GM18507 (cell line): ENCODE data around the gene GNAQ.
"Not testable (repeated sequence)": the region's sequence is repeated elsewhere in the genome, so short reads cannot be mapped to it uniquely, and the experiment has no call there.

Experiments
- DNase-seq: peaks from one replicate; pipeline ENCODE4 v3.0.0; 2011; ENCODE audit warnings: low read depth; ENCODE audit not compliant: insufficient read length; ENCODE audit errors: extremely low spot score
- FAIRE-seq: peaks from 2 replicates; lab custom pipeline; 2011; peaks lifted over from hg19 to GRCh38; lab: Jason Lieb, UNC

GNAQ gene

DNA sequence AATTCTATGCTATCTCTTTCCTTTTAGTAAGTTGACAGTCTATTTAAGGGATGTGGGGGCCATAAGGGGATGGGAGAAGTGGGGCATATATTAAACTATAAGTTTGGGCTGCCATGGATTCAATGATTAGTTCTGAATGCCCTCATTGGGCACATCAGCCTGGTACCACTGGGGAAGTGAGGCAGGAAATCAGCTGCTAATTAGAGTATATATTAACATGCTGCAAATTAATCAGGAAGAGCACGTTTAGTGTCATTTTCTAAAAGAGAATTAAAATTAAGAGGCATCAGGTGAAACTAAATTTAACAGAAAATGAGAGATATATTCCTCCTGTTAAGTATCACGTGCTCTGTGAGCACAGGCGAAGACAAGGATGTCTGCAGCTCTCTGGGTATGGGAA, 260.4 kb downstream of the GNAQ start:
- no peak for FAIRE-seq

DNA sequence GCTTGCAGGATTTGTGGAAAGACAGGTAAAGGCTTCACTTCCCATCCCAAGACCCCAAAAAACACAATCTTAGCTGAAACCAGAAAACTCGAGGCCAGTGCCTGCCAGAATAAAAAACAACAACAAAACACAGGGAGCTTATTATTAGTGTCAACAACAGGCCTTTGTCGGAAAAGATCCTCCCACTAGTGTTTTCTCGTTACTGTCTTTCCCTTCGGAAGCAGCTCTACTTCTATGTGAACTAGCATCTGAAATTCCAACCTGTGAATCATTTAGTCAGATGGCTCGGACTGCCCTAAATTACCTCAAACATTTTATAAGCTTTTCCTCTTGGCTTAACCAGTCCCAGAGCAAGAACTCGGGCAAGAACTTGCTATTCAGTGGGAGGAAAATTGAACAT, 261.3 kb downstream of the GNAQ start:
- no peak for FAIRE-seq
- no peak for DNase-seq

More for the DNA sequence above, 260.4 kb downstream of the GNAQ start:
- no peak for DNase-seq

DNA sequence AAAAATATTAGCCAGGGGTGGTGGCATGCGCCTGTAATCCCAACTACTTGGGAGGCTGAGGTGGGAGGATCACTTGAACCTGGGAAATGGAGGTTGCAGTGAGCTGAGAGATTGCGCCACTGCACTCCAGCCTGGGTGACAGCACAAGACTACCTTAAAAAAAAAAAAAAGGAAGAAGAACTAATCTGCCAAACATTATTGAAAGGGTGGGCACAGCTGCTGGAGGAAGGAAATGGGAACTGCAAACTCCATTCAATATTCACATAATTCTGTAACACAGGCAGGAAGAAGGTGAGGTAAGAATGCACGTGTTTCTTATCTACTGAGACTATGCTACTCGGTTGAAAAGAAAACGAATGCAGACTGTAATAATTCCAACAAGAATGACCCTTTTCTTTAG, 262.4 kb downstream of the GNAQ start:
- DNase-seq (no peak), FAIRE-seq (no peak)

DNA sequence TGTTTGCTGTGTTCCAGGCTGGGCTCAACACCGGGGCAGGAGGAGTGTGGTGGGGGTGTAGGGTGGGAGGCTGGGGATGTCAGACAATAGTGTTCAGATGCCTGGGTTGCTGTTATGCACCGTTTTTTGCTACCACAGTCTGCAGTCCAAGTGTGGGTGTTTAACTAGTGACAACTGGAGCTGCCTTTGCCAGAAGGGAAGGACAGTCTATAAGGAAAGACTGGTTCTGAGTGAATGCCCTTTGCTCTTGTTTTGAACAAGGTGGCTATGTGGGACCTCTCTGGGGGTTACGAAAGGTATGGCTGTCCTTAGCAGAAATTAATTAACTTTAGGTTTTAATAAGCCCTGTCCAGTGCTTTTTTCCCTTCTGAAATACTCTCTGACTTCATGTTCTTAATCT, 265.0 kb downstream of the GNAQ start:
- FAIRE-seq (no peak), DNase-seq (no peak)

DNA sequence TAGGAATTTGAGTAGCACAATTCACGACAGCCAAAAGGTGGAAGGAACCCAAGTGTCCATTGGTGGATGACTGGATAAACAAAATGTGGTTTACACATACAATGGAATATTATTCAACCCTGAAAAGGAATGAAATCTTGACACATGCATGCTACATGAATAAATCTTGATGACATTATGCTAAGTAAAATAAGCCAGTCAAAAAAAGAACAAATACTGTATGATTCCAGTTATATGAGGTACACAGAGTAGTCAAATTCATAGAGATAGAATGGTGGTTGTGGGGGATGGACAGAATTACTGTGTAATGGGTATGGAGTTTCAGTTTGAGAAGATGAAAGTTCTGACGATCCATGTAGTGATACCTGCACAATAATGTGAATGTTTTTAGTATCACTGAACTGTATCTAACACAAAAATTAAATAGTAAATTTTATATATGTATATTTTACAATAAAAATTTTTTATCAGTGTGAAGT, 265.8 kb downstream of the GNAQ start:
- DNase-seq: no peak
- no peak for FAIRE-seq

DNA sequence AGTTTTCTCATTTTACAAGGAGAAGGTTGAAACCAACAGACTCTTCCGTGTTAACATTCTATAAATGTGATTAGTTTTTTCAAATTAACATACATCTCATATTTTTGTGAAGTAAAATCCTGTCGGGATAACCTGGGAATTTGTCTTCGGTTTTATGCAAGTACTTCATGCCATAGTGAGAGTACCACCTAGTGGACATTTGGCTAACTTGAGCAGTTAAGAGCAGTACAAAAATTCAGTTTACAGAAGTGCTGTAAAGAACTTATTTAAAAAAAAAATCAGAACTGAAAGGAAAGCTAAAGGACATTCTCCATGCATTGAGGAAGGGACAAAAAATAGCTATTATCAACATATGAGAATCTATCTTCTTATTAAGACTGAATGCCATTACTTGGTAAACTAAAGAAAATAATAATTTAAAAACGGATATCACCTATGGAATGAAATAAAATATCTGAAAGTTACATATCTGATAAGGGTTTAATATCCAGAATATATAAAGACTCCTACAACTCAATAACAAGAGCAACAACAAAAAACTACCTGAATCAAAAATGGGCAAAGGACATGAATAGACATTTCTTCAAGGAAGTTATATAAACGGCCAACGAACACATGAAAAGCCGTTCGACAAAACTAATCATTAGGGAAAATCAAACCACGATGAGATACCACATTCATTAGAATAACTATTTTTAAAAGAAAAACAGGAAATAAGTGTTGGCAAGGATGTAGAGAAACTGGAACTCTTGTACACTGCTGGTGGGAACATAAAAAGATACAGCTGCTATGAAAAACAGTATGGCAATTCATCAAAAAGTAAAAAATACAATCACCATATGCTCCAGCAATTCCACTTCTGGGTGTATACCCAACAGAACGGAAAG, 266.5 kb downstream of the GNAQ start:
- FAIRE-seq (no peak), DNase-seq (no peak)

DNA sequence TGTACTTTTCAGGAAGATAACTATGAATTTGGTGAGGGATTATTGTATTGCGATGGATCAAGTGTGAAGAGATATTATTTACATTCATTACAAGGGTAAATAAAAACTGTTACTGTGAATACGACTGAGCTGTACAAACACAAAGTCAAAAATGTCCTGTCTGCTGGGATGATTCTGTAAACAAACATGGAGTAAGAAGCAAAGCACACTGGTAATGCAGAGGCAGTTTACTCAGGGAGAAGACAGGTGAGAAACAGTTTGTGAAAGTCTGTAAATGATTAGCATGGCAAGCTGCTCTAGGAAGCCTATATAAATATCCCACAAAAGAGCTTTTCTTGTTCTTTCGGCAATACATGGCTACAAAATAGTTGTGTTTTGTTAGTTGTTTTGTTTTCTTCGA, 268.0 kb downstream of the GNAQ start:
- no peak for DNase-seq

DNA sequence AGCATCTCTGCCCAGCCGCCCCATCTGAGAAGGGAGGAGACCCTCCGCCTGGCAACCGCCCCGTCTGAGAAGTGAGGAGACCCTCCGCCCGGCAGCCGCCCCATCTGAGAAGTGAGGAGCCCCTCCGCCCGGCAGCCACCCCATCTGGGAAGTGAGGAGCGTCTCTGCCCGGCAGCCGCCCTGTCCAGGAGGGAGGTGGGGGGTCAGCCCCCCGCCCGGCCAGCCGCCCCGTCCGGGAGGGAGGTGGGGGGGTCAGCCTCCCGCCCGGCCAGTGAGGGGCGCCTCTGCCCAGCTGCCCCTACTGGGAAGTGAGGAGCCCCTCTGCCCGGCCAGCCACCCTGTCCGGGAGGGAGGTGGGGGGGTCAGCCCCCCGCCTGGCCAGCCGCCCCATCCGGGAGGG, 270.7 kb downstream of the GNAQ start:
- not testable (repeated sequence) for FAIRE-seq

More for the DNA sequence above, 268.0 kb downstream of the GNAQ start:
- FAIRE-seq: no peak

DNA sequence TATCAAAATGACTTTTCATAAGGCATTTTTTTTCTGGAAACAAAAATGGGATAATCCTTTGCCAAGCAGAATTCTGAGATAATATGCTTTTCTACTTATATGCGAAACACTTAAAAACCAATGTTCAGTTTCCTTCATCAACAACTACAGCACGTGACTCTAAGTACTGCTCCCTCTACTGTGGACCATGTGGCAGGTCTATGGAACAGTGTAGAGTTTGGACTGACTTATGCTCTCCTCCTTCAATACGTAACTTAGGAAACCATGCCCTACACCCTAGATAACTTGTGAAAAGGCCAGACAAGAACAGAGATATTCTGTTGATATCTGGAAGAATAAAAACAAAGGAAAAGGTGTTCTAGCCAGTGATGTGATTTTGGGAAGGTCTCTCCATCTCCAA, 272.2 kb downstream of the GNAQ start:
- DNase-seq (no peak), FAIRE-seq (no peak)

More for the DNA sequence above, 270.7 kb downstream of the GNAQ start:
- DNase-seq: not testable (repeated sequence)

DNA sequence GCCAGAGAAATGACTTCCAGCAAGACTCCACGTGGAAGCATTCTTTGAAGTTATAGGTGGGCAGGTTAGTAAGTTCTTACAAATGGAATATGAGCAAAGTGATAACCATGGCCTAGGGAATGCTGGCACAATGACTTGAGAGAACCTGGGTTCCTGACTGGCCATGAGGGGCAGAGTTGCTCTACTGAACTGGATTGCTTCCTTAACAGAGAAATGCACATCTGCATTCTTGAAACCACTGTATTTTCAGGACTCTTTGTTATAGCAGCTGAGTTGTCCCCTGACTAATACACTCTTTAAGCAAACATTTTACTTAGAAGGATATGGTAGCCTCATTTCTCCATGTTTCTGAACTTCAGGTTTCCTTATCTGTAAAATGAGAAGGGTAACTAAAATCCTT, 275.2 kb downstream of the GNAQ start:
- FAIRE-seq (no peak), DNase-seq (no peak)

DNA sequence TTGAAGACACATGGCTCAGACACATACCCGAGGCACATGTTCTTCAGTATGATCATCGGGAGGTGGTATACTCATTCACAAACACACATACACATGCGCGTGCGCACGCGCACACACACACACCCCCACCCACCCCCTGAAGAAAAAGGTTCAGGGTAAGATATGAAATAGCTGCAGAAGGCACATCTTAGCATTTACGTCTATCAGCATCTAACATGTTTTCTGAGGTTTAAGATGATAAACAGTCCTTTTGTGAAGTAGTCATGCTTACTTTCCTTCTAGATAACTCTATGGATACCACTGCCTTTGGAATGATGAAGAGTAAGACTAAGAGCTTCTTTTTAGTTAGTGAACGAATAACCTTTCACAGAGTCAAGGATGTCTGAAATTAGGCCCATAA, 278.4 kb downstream of the GNAQ start:
- DNase-seq (no peak), FAIRE-seq (no peak)

DNA sequence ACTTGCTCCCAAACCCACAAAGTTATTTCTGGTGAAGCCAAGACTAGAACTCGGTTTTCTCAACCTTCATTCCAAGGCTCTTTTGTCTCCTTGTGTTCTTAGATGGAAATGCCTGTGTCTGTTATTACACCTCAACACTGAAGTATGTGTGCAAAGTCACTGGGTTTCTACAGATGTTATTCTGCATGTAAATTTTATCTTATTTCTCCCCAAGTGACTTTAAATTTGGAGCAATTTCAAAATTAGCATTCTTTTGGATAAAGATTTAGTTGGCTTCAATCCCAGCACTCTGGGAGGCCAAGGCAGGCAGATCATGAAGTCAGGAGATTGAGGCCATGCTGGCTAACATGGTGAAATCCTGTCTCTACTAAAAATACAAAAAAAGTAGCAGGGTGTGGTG, 279.1 kb downstream of the GNAQ start:
- DNase-seq (no peak), FAIRE-seq (no peak)

DNA sequence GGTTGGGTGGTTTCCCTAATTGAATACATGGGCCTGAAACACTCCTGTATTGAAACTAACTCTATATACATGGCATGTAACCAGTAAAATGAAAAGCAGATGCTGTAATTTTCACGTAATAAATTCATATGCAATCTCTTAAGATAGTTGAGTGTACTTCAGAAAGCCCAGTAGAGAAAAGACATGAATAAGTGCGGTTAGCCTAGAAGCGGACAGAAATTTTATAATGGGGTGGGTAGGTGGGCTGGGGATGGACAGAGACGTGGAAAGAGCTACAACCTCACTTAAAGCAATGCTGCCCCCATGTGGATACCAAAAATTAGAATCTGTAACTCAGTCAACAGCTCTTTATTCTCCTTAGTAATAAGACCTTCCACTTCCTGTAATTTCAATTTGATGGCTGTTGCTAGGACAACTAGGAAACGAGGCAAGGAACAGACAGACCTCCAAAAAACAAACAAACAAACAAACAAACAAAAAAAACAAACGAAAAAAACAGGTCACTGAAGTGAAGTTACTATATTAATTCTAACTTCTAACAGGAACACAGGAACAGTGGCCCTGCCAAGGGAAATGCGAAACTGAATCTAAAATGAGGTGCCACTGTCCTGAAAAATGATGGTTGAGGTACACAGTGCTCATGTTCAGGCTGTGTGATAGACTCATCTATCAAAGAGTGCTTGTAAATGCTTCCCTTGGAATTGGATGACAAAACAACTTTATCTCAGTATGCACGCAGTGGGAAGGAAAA, 280.1 kb downstream of the GNAQ start:
- FAIRE-seq (no peak), DNase-seq (no peak)

DNA sequence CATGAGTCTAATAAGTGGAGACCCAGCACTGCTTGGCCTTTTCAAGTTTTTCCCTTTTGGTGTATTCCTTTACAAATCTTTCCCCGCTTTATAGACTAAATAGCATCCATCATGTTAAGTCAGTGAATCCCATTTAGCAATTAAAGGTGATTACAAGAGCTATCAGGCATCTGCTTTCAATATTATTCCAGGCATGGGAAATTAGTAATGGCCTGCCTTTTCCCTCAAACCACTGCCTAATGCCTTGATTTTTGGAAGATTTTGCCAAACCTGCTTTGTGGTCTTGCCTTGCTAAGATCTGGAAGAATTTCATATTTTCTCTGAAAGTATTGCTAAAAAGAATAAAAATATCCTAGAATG, 280.6 kb downstream of the GNAQ start:
- FAIRE-seq: no peak
- no peak for DNase-seq

DNA sequence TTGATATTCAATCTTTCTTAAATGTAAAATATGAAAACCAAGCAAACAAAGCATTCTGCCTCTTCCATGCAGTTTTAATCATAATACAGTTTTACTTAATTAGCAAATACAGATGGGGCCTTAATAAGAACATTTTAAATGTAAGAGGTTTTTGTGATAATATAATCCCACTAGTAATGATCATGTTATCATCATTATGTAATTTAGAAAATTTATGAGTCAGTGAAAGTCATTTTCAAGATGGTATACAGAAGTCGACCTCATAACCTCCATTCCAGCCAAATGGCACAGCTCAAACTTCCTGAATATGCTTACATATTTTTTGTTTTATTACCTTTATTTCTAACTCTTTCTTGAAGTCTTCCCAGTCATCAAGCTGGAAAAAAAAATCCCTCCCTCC, 281.3 kb downstream of the GNAQ start:
- no peak for DNase-seq
- no peak for FAIRE-seq

DNA sequence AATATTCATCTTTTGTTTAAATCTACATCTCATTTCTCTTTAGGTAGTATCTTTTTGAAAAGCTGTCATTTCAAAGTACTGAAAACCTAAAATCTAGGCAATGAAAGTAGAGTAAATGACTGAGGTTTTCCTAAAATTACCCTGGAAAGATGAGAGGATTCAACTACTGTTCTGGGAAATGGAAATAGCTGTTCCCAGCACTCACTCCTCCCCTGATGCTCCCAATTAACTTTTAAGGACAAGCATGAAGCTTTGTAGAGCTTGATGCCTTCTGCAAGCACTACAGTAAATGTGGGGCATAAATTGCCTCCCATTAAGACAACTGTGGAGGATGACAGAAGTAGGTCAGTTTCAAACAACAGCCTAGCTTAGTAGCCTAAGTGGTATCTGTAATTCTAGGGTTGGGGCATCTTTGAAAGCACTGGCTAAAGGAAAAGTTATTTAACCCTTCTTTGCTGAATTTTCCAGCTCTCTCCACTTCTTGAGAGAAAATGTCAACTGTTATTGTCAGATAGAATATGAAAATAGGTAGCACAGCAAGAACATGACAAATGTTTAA, 283.3 kb downstream of the GNAQ start:
- no peak for DNase-seq
- FAIRE-seq: no peak

DNA sequence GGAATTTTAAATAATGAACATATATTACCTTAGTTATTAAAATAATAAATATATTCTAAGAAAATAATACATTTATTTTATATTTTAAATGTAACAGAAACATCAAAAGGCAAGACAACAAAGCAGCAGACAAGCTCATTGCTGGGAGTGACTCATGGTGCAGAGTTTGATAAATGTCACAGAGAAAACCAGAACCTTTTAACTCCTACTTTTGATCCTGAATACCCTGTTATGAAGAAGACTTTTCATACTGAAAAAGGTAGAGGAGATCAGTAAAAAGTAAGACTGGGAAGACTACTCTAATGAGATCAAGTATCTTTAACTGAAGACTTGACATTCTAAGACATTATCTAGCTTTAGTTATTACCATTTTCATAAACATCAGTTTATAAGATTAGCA, 284.4 kb downstream of the GNAQ start:
- no peak for FAIRE-seq

DNA sequence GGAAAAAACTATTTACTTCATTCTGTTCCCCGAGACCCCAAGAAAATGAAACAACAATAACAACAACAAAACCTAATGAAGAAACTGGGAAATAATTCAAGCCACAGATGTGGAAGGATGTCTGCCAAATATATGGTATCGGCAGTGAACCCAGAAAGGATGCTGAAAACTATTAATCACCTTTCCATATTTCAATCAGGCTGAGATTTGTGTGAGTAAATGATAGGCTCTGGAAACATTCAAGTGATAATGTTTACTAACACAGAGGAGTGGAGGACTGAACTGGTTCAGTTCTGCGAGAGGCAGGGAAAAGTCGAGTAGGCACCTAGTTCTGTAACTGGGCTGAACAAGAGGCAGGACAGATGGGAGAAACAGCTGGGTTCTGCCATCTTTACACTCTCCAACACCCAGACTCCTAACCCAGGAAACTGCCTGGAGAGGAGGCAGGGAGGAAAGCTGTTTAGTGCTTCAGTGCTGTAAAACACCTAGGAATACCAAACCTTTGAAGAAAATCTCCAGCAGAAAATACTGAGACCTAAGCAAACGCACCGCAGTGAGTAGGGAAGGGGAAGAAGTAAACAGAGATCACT, 286.7 kb downstream of the GNAQ start:
- DNase-seq: no peak
- FAIRE-seq: no peak

More for the DNA sequence above, 284.4 kb downstream of the GNAQ start:
- no peak for DNase-seq

DNA sequence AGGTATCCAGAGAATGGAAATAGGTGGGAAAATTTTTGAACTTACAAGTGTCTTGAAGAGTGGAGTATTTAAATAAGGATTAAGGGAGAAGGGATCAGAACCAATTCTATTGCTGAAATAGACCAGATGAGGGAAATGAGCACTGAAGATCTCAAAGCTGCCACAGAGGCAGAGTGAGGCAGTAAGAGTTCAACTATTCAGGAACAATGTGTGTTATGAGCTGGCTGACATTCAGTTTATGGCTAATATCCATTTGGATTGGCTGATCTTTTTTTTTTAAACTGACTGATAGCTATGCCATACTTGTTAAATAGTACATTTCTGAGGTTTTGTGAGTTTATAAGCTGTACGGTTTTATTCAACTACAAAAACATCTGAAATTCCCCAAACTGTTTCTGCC, 288.2 kb downstream of the GNAQ start:
- FAIRE-seq: no peak

DNA sequence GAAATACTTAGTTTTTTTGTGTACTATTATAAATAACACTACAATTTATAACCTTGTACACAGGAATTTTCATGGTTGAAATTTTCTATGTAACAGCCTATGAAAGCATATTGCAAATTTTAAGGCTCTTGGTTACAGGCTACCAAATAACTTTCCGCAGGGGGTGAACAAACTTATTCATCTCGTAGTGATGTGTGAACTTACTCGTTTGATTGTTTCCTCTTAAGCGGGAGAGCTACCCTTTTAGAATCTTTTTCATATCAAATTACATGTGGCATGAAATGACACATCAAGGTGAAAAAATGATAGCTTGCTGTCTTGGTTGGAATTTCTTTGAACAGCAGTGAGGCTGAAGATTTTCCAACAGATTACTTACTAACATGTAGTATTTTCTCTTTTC, 292.7 kb downstream of the GNAQ start:
- no peak for DNase-seq
- FAIRE-seq: no peak

More for the DNA sequence above, 288.2 kb downstream of the GNAQ start:
- no peak for DNase-seq
